SK-N-SH (cell line): ENCODE results near the gene GPN2. TPM values are rescaled to one million over a fixed set of nuclear protein-coding genes. Genes with fewer than 3 reads are reported as not detected.
"Not testable (repeated sequence)": the region's sequence is repeated elsewhere in the genome, so short reads cannot be mapped to it uniquely, and the experiment has no call there.

ENCODE experiments used
- CTCF ChIA-PET: fragments of 300-600, 350-600 bp; formaldehyde crosslinking; extraction: SDS; loops from one replicate; lab custom pipeline; 2021; lab: Yijun Ruan, JAX
- POLR2A ChIA-PET: fragments of 350-600 bp; sonication (Branson Sonifier 250); formaldehyde crosslinking; extraction: SDS; loops from one replicate; lab custom pipeline; 2020; ENCODE audit warnings: antibody characterized with exemption, inconsistent platforms; lab: Yijun Ruan, JAX
- DNase-seq: peaks from one replicate; pipeline ENCODE4 v3.0.0; 2012
- H2AFZ ChIP-seq: fragments of 200-600 bp; sonication (generic); 2 replicates; pipeline ENCODE4 v1.8.1; 2016; ENCODE audit warnings: antibody characterized with exemption, mild to moderate bottlenecking, low read depth
- H3F3A ChIP-seq: fragments of 200-600 bp; sonication (generic); replicated peaks from 2 replicates; pipeline ENCODE3; 2016; ENCODE audit warnings: antibody characterized with exemption, mild to moderate bottlenecking; ENCODE audit not compliant: insufficient read depth
- H3K27ac ChIP-seq, 2 experiments: fragments of 200-500 bp in 1 of 2; fragments of 200-600 bp in 1 of 2; sonication (Bioruptor generic) in 1 of 2; sonication (generic), shearing (Covaris generic) in 1 of 2; 2 replicates each; pipeline versions ENCODE4 v1.5.1 to v1.6.1; 2014 to 2016; ENCODE audit warnings: low read depth in 2 of 2, inconsistent platforms in 1 of 2, low read length in 1 of 2, mild to moderate bottlenecking in 1 of 2, mixed read lengths in 1 of 2
- H3K27me3 ChIP-seq: fragments of 200-600 bp; sonication (generic), shearing (Covaris generic); 2 replicates; pipeline ENCODE4 v1.6.1; 2016; ENCODE audit warnings: mixed run types; ENCODE audit not compliant: insufficient read depth
- H3K36me3 ChIP-seq, 2 experiments: fragments of 200-500 bp in 1 of 2; fragments of 200-600 bp in 1 of 2; sonication (Bioruptor generic) in 1 of 2; sonication (generic) in 1 of 2; replicated peaks in 1 of 2; 2 replicates each; pipeline versions ENCODE3 to v1.5.1; 2014 to 2016; ENCODE audit warnings: low read length in 1 of 2, mild to moderate bottlenecking in 1 of 2; ENCODE audit not compliant: insufficient read depth in 2 of 2, control insufficient read depth in 1 of 2
- H3K4me1 ChIP-seq, 2 experiments: fragments of 200-500 bp in 1 of 2; fragments of 200-600 bp in 1 of 2; sonication (Bioruptor generic) in 1 of 2; sonication (generic), shearing (Covaris generic) in 1 of 2; 2 replicates each; pipeline versions ENCODE4 v1.5.1 to v1.6.1; 2014 to 2016; ENCODE audit warnings: low read depth in 1 of 2, low read length in 1 of 2, mixed run types in 1 of 2; ENCODE audit not compliant: insufficient read depth in 2 of 2, control insufficient read depth in 1 of 2
- H3K4me2 ChIP-seq: fragments of 200-600 bp; sonication (generic), shearing (Covaris generic); 2 replicates; pipeline ENCODE4 v1.6.1; 2017; ENCODE audit warnings: mixed run types
- H3K4me3 ChIP-seq, 2 experiments: fragments of 200-500 bp in 1 of 2; fragments of 200-600 bp in 1 of 2; sonication (Bioruptor generic) in 1 of 2; sonication (generic), shearing (Covaris generic) in 1 of 2; 2 replicates each; pipeline versions ENCODE4 v1.5.1 to v1.8.1; 2014 to 2016; ENCODE audit warnings: low read depth in 2 of 2, inconsistent platforms in 1 of 2, low read length in 1 of 2, mild to moderate bottlenecking in 1 of 2, mixed read lengths in 1 of 2, moderate library complexity in 1 of 2
- H3K79me2 ChIP-seq: fragments of 200-600 bp; sonication (generic); 2 replicates; pipeline ENCODE4 v1.8.1; 2017; ENCODE audit warnings: mild to moderate bottlenecking; ENCODE audit not compliant: insufficient read depth
- H3K9ac ChIP-seq: fragments of 200-600 bp; sonication (generic); 2 replicates; pipeline ENCODE4 v1.6.1; 2017; ENCODE audit warnings: mixed run types
- H3K9me2 ChIP-seq: fragments of 200-600 bp; sonication (generic); 2 replicates; pipeline ENCODE4 v1.6.1; 2017; ENCODE audit warnings: mixed run types
- H3K9me3 ChIP-seq: fragments of 200-600 bp; sonication (generic); 2 replicates; pipeline ENCODE4 v1.6.1; 2017; ENCODE audit warnings: mixed run types, mild to moderate bottlenecking, moderate library complexity
- H4K20me1 ChIP-seq: fragments of 200-600 bp; sonication (generic); 2 replicates; pipeline ENCODE4 v1.6.1; 2017; ENCODE audit warnings: mild to moderate bottlenecking, mixed run types; ENCODE audit not compliant: insufficient read depth
- ELF1 ChIP-seq: IDR thresholded peaks from 2 replicates; pipeline ENCODE4 v1.4.0; 2012
- EP300 ChIP-seq, 2 experiments: IDR thresholded peaks; 2 replicates each; pipeline versions ENCODE4 v1.4.0 to v1.6.1; 2012; ENCODE audit warnings: borderline replicate concordance in 1 of 2, low read depth in 1 of 2, low read length in 1 of 2
- FOXM1 ChIP-seq: IDR thresholded peaks from 2 replicates; pipeline ENCODE4 v1.4.0; 2012; ENCODE audit warnings: low read depth, mild to moderate bottlenecking
- MEF2A ChIP-seq: IDR thresholded peaks from 2 replicates; pipeline ENCODE4 v1.4.0; 2012; ENCODE audit warnings: low read depth, borderline replicate concordance
- MXI1 ChIP-seq: IDR thresholded peaks from 2 replicates; pipeline ENCODE4 v1.6.1; 2012; ENCODE audit warnings: mild to moderate bottlenecking, low read depth, low read length, improper control_type of control experiment
- NFIC ChIP-seq: IDR thresholded peaks from 2 replicates; pipeline ENCODE4 v1.4.0; 2012; ENCODE audit warnings: borderline replicate concordance
- NRF1 ChIP-seq: IDR thresholded peaks from 2 replicates; pipeline ENCODE4 v1.6.1; 2012; ENCODE audit warnings: low read depth, mild to moderate bottlenecking, low read length
- RCOR1 ChIP-seq: fragments of 150-350 bp; IDR thresholded peaks from 2 replicates; pipeline ENCODE4 v1.6.1; 2017; ENCODE audit warnings: antibody characterized with exemption, low read length
- RXRA ChIP-seq: IDR thresholded peaks from 2 replicates; pipeline ENCODE4 v1.4.0; 2012; ENCODE audit warnings: low read depth, mild to moderate bottlenecking, borderline replicate concordance
- TAF1 ChIP-seq: IDR thresholded peaks from 2 replicates; pipeline ENCODE4 v1.6.1; 2012; ENCODE audit warnings: low read depth, mild to moderate bottlenecking, low read length, moderate library complexity, borderline replicate concordance
- YY1 ChIP-seq: IDR thresholded peaks from 2 replicates; pipeline ENCODE4 v1.4.0; 2012; ENCODE audit warnings: low read depth, mild to moderate bottlenecking
- ZBTB33 ChIP-seq: IDR thresholded peaks from 2 replicates; pipeline ENCODE4 v1.4.0; 2012; ENCODE audit warnings: low read depth, borderline replicate concordance
- WGBS: methylation state at CpG from one replicate; pipeline ENCODE4 v1.1.6; 2017; ENCODE audit warnings: low lambda C conversion rate; 5-methylcytosine and 5-hydroxymethylcytosine counted together
- polyA plus RNA-seq, 3 experiments: library from polyadenylated mRNA; depleted of rRNA; stranded (reverse); fragments of >200 nt; gene quantifications; 2 replicates each; pipeline ENCODE4 v1.2.3, GENCODE V29; 2012
- TF ChIP-seq, protein P1 (sequence below): IDR thresholded peaks from 2 replicates; pipeline ENCODE4 v1.4.0; 2012; ENCODE audit warnings: low read depth

GPN2 gene
- polyA plus RNA-seq, 1 of the 3 experiments (the other 2 are of a cell fraction), result 24.0 TPM

DNA sequence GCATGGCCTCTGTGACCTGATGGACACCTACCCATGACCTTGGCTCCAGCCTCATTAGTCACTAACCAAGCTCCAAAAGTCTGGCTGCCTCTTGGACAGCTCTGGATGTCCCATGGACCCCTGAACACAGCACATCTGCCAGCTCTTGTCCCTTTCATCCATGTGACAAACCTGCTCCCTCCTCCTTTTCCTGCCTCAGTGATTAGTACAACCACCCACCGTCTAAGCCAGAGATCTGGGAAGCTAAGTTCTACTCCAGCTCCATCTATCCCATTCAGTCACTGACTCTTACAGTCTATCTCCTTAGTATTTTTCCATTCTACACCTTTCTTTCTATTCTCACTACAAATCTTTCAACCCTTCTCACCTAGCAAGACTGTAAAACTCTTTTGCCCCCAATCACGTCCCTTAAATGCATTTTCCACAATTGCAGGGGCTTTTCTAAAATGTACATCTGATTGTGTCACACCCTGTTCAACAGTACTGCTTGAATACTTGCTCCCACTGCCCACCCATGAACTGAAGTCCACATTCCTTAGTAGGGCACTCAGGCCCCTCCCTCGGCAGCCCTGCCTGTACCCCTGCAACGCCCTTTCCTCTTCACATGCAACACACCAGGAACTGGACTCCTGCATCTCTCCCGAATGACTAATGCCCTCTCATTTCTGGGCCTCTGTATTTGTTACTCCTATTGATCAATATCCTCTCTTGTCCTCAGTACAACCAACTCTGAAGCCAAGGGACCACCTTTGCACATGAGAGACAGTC, 7.2 kb downstream of the GPN2 start:
- DNase-seq, result no peak
- H3K79me2 ChIP-seq, result peaks cover 15% of the 10 kb centered on the region
- WGBS, result 72% methylated on average over 5 of the region's 5 CpGs
- ChIA-PET CTCF (interaction anchor here (1.3 to 1.5 kb wide), 2 partner anchors 94 to 281 kb away, joined by 4 to 6 read pairs; no protein-coding TSS in a partner anchor), POLR2A (no interaction called here)
- H2AFZ ChIP-seq, result no peak overlapping the region
- H3K4me2 ChIP-seq, result no peak overlapping the region
- peaks cover 54 to 60% of the 10 kb centered on the region in 2 experiments for H3K36me3 ChIP-seq
- H3K4me1 ChIP-seq, result no peaks in the 10 kb centered on the region
- H4K20me1 ChIP-seq, result no peaks in the 10 kb centered on the region; the same call in 1 of the 2 replicates
- H3K27me3 ChIP-seq, result no peaks in the 10 kb centered on the region
- no peak overlapping the region for H3K27ac ChIP-seq
- H3F3A ChIP-seq, result peaks cover 24% of the 10 kb centered on the region
- H3K9me2 ChIP-seq, result no peaks in the 10 kb centered on the region
- no peak for TF ChIP-seq NFIC
- TF ChIP-seq TAF1, result no peak
- TF ChIP-seq, protein P1, sequence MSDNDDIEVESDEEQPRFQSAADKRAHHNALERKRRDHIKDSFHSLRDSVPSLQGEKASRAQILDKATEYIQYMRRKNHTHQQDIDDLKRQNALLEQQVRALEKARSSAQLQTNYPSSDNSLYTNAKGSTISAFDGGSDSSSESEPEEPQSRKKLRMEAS, result no peak
- TF ChIP-seq MXI1, result no peak
- no peak for TF ChIP-seq RCOR1
- no peak for TF ChIP-seq MEF2A
- TF ChIP-seq FOXM1, result no peak
- TF ChIP-seq, all 33 proteins: peak for 0
- Histone ChIP-seq H3K4me3 (no peak overlapping the region), H3K9ac (no peak overlapping the region), H3K9me3 (no peaks in the 10 kb centered on the region)

DNA sequence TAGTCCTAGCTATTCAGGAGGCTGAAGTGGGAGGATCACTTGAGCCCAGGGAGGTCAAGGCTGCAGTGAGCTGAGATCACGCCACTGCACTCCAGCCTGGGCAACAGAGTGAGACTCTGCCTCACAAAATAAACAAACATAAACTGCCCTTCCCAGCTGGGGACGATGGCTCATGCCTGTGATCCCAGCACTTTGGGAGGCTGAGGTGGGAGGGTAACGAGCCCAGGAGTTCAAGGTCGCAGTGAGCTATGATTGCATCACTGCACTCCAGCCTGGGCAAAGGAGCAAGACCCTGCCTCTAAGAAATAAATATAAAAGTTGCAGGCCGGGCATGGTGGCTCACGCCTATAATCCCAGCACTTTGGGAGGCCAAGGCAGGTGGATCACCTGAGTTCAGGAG, 8.5 kb downstream of the GPN2 start:
- H3K4me2 ChIP-seq, H4K20me1 ChIP-seq, H3K4me1 ChIP-seq, H3K9me3 ChIP-seq, H3K27me3 ChIP-seq, DNase-seq, POLR2A ChIA-PET, H2AFZ ChIP-seq, H3K4me3 ChIP-seq, H3K9me2 ChIP-seq, H3K9ac ChIP-seq, H3K27ac ChIP-seq: not testable (repeated sequence)
- Histone ChIP-seq H3K79me2 (peaks cover 14% of the 10 kb centered on the region), H3F3A (peaks cover 18% of the 10 kb centered on the region), H3K36me3 (peaks cover 53 to 61% of the 10 kb centered on the region in 2 experiments)
- 84% methylated on average over 6 of the region's 6 CpGs for WGBS
- CTCF ChIA-PET, result interaction anchor here (0.8 to 1.5 kb wide), 3 partner anchors 17 to 93 kb away, joined by 3 to 4 read pairs (median 3); no protein-coding TSS in a partner anchor

- Histone ChIP-seq H2AFZ (no peak overlapping the region), H3K36me3 (peaks cover 47 to 56% of the 10 kb centered on the region in 2 experiments), H3K9me2 (no peaks in the 10 kb centered on the region), H3K4me2 (no peak overlapping the region), H3K79me2 (peaks cover 4% of the 10 kb centered on the region), H3K9me3 (no peaks in the 10 kb centered on the region), H3K4me3 (no peak overlapping the region), H3K4me1 (peaks cover 0 to 6% of the 10 kb centered on the region in 2 experiments; a peak in 1 of 4 replicates), H3K9ac (no peak overlapping the region), H4K20me1 (no peaks in the 10 kb centered on the region), H3K27ac (no peak overlapping the region), H3F3A (peaks cover 18% of the 10 kb centered on the region), H3K27me3 (no peaks in the 10 kb centered on the region)
- ChIA-PET POLR2A (no interaction called here), CTCF (interaction anchor here (0.7 to 2.5 kb wide), 7 partner anchors 9 to 278 kb away, joined by 3 to 14 read pairs (median 4); no protein-coding TSS in a partner anchor)
- WGBS, result 97% methylated on average over 3 of the region's 4 CpGs
- no peak for DNase-seq
- TF ChIP-seq, protein P1, result no peak
- no peak for TF ChIP-seq EP300 (IDR thresholded peaks at IDR 0.05; ENCODE audit: borderline replicate concordance in 1 of 2, low read depth in 1 of 2, low read length in 1 of 2)
- TF ChIP-seq YY1, result no peak
- no peak for TF ChIP-seq RXRA
- no peak for TF ChIP-seq NRF1
- no peak for TF ChIP-seq ZBTB33
- no peak for TF ChIP-seq ELF1
- no peak for TF ChIP-seq NFIC
Measured at GRCh38 chr1:26879793-26880192, 10.3 kb downstream of the GPN2 start.
